Left lung (tissue), 10 donors: Measurements from ENCODE around the gene DMRTA2. TPM values are rescaled to one million over a fixed set of nuclear protein-coding genes. Genes with fewer than 3 reads are reported as not detected.

Experiments used
- ATAC-seq: fragments of 200-7000 bp; cut with Tn5 transposase; one replicate; pipeline ENCODE4 v1.9.1; 2020; ENCODE audit warnings: moderate library complexity
- DNase-seq, 4 donors: peaks; one replicate each; pipeline ENCODE4 v3.0.0-alpha.2; 2013 to 2020
- H3K27ac ChIP-seq, 2 donors: fragments of 200-600 bp; sonication (generic) in 1 of 2; one replicate each; pipeline versions ENCODE4 v1.5.0 to v1.8.0; 2020 to 2021
- H3K27me3 ChIP-seq, 2 donors: fragments of 200-600 bp; sonication (generic) in 1 of 2; one replicate each; pipeline versions ENCODE4 v1.5.0 to v1.8.0; 2020 to 2021
- H3K36me3 ChIP-seq, 2 donors: fragments of 200-600 bp; sonication (generic) in 1 of 2; one replicate each; pipeline versions ENCODE4 v1.5.0 to v1.8.0; 2020 to 2021
- H3K4me1 ChIP-seq, 2 donors: fragments of 200-600 bp; one replicate each; pipeline ENCODE4 v1.8.0; 2021
- H3K4me3 ChIP-seq, 2 donors: fragments of 200-600 bp; sonication (generic) in 1 of 2; one replicate each; pipeline versions ENCODE4 v1.5.0 to v1.8.0; 2020 to 2021; ENCODE audit warnings: mild to moderate bottlenecking in 1 of 2
- H3K9me3 ChIP-seq, 2 donors: fragments of 200-600 bp; sonication (generic) in 1 of 2; one replicate each; pipeline versions ENCODE4 v1.5.0 to v1.8.0; 2020 to 2021
- intact Hi-C, 2 donors: fragments of 100-400 bp; cut with DNase I; formaldehyde crosslinking; loops; one replicate each; pipeline versions ENCODE4 v1.11.2 to v1.14.2; 2022
- polyA plus RNA-seq, 6 donors: library from polyadenylated mRNA; unstranded; fragments of 120-200 nt; gene quantifications; one replicate each; pipeline ENCODE4 v1.2.1, GENCODE V29; 2013; ENCODE audit not compliant: insufficient read length in 6 of 6
- total RNA-seq, 2 donors: library from RNA; stranded (reverse); fragmentation: NEBNext Ultra II Directional; extraction: Animal tissue kit (Norgen Biotek cat#: 25700); gene quantifications; one replicate each; pipeline ENCODE4 v1.2.1, GENCODE V29; 2021
- TF ChIP-seq, protein P1 (sequence below), 2 donors: fragments of 200-600 bp; sonication (generic) in 1 of 2; IDR thresholded peaks; one replicate each; pipeline versions ENCODE4 v1.5.0 to v1.8.0; 2021; ENCODE audit warnings: antibody characterized with exemption in 2 of 2
- donor health status: DM: no; HTN: yes; CAD: no.
- donor health status: DM: no; HTN: no; CAD: no.

DMRTA2 gene
- total and polyA plus RNA-seq, 8 donors, result 0.05 to 0.06 TPM; not detected in 6

- intact Hi-C loops, result no loop called here
- TF ChIP-seq, protein P1, sequence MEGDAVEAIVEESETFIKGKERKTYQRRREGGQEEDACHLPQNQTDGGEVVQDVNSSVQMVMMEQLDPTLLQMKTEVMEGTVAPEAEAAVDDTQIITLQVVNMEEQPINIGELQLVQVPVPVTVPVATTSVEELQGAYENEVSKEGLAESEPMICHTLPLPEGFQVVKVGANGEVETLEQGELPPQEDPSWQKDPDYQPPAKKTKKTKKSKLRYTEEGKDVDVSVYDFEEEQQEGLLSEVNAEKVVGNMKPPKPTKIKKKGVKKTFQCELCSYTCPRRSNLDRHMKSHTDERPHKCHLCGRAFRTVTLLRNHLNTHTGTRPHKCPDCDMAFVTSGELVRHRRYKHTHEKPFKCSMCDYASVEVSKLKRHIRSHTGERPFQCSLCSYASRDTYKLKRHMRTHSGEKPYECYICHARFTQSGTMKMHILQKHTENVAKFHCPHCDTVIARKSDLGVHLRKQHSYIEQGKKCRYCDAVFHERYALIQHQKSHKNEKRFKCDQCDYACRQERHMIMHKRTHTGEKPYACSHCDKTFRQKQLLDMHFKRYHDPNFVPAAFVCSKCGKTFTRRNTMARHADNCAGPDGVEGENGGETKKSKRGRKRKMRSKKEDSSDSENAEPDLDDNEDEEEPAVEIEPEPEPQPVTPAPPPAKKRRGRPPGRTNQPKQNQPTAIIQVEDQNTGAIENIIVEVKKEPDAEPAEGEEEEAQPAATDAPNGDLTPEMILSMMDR (IDR thresholded peaks at IDR 0.05), result no peak
- Histone ChIP-seq H3K36me3 (no peaks in the 10 kb centered on the region), H3K9me3 (no peaks in the 10 kb centered on the region), H3K4me1 (peaks cover 16 to 79% of the 10 kb centered on the region in 2 donors), H3K27ac (no peak overlapping the region), H3K4me3 (no peak overlapping the region), H3K27me3 (peaks cover 99 to 100% of the 10 kb centered on the region in 2 donors)
- DNase-seq (peak in 1 of 4 donors; percentile 71), ATAC-seq (no peak)
Observed at GRCh38 chr1:50420689-50421365, 2.4 kb downstream of the DMRTA2 start.

- no peak for DNase-seq
- no peak overlapping the region for H3K4me3 ChIP-seq
- intact Hi-C loops, result no loop called here
- no peak overlapping the region for H3K27ac ChIP-seq
- ATAC-seq, result no peak
- no peaks in the 10 kb centered on the region for H3K36me3 ChIP-seq
- H3K27me3 ChIP-seq, result peaks cover 99 to 100% of the 10 kb centered on the region in 2 donors
- no peaks in the 10 kb centered on the region for H3K9me3 ChIP-seq
- peaks cover 16 to 74% of the 10 kb centered on the region in 2 donors for H3K4me1 ChIP-seq
- TF ChIP-seq, protein P1 (IDR thresholded peaks at IDR 0.05), result no peak
Observed at GRCh38 chr1:50419907-50420677, 3.2 kb downstream of the DMRTA2 start.

DNA sequence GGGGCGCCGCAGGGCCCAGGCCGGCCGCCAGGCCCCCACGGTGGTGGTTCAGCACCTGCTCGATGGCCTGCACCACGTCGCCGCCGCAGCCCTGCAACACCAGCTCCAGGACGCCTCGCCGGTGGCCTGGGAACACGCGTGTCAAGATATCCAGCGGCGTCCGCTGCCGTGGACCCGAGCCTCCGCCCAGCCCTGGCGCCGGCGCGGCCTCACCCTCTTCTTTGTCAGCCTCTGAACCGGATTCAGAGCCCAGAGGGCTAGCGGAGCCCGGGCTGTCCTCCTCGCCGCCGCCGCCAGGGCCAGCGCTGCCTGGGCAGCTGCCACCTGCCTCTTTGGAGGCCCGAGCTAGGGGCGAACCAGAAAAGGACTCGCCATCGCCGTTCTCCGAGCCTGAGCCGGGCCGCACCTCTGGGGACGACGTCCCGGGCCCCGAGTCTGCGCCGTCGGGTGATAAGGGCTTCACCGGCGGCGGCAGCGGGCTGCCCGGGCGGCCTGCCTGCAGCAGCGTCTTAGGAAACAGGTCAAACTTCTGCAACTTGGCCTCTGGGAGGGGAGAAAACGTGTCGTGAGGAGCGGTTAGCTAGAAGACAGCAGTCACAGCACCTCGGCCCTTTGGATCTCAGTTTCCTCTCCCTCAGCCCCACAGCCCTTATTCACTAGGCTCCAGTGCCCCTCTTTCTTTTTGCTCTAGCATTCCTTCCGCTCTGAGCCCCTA lies 3.9 kb downstream of the DMRTA2 start:
- H3K4me3 ChIP-seq, result no peak overlapping the region
- TF ChIP-seq, protein P1 (IDR thresholded peaks at IDR 0.05), result no peak
- H3K36me3 ChIP-seq, result no peaks in the 10 kb centered on the region
- intact Hi-C loops, result no loop called here
- DNase-seq (peak in 1 of 4 donors; percentile 69), ATAC-seq (peak; percentile 14)
- no peaks in the 10 kb centered on the region for H3K9me3 ChIP-seq
- H3K27me3 ChIP-seq, result peaks cover 99 to 100% of the 10 kb centered on the region in 2 donors
- peaks cover 9 to 66% of the 10 kb centered on the region in 2 donors for H3K4me1 ChIP-seq
- H3K27ac ChIP-seq, result no peak overlapping the region

- peak; percentile 13 for ATAC-seq
- H3K4me3 ChIP-seq, result no peak overlapping the region
- peak in 1 of 4 donors; percentile 73 for DNase-seq
- intact Hi-C loops, result no loop called here
- H3K27me3 ChIP-seq, result peaks cover 96 to 100% of the 10 kb centered on the region in 2 donors
- TF ChIP-seq, protein P1 (IDR thresholded peaks at IDR 0.05), result no peak
- H3K27ac ChIP-seq, result no peak overlapping the region
- H3K36me3 ChIP-seq, result no peaks in the 10 kb centered on the region
- H3K4me1 ChIP-seq, result peaks cover 9 to 59% of the 10 kb centered on the region in 2 donors
- no peaks in the 10 kb centered on the region for H3K9me3 ChIP-seq
Observed at GRCh38 chr1:50418600-50419109, 4.6 kb downstream of the DMRTA2 start.
